ELR (cell line): ENCODE data around the gene ABCD4.

Experiments
- DNase-seq: peaks from one replicate; pipeline ENCODE4 v3.0.0-alpha.2; 2015; ENCODE audit warnings: low read depth

ABCD4 gene

DNA sequence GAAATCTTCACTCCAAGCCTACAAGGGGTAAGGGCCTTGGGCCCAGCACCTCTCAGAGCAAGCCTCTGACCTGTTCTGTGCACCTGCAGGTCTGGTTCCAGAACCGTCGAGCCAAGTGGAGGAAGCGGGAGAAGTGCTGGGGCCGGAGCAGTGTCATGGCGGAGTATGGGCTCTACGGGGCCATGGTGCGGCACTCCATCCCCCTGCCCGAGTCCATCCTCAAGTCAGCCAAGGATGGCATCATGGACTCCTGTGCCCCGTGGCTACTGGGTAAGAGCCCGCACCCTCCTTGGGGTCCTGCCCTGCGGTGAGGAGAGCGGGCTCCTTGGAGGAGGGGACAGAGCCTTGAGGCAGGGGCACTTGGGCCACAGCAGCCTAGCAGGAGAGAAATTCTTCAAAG is 43.2 kb downstream of the ABCD4 start:
- no peak for DNase-seq

DNA sequence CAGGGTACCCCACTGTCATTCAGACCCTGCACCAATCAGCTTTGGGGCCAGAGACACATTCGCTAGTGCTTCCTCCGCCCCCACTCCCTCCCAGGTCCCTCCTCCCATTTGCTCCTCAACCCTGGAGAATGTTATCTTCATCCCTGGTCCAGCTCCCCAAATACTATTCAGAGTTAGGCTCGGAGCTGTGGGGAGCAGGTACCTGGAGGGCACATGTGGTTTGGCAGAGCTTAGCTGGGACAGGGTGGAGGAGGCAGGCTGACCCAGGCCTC is 44.0 kb downstream of the ABCD4 start:
- no peak for DNase-seq

DNA sequence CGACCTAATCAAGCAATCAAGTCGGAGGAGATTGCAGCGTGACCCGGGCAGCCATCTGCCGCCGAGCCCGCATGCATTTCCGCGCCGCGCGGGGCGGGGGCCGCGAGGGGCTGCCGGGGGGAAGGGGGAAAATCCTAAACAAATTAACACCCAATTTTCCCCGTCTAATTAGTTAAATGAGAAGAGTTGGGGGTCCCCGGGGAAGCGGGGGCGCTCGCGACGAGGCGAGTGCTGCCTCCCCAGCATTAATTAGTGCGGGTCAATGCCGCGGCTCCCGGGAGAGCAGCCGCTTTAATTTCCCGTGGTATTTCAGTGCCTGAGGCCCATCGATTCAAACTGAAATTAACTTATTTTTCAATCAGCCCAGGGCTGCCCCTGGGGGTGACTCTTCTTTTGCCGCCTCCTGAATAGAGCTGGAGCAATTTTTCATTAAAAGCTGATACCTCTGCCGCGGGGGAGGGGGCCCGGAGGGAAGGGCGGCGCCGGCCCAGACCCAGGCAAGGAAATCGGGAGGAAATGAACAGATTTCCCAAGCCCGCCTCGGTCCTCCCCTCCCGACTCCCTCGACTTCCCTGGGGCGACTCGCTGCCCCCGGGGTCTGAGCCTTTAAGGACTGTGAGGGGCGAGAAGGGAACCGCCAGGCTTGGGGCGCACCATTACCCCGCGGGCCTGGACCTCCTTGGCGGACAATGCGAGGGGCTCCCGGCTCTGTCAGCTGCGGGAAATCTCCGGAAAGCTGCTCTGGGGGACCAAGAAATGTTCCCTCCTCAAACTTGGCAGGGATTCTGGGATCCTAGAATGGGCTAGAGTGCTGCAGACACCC is 44.6 kb downstream of the ABCD4 start:
- peak; percentile 17 for DNase-seq

DNA sequence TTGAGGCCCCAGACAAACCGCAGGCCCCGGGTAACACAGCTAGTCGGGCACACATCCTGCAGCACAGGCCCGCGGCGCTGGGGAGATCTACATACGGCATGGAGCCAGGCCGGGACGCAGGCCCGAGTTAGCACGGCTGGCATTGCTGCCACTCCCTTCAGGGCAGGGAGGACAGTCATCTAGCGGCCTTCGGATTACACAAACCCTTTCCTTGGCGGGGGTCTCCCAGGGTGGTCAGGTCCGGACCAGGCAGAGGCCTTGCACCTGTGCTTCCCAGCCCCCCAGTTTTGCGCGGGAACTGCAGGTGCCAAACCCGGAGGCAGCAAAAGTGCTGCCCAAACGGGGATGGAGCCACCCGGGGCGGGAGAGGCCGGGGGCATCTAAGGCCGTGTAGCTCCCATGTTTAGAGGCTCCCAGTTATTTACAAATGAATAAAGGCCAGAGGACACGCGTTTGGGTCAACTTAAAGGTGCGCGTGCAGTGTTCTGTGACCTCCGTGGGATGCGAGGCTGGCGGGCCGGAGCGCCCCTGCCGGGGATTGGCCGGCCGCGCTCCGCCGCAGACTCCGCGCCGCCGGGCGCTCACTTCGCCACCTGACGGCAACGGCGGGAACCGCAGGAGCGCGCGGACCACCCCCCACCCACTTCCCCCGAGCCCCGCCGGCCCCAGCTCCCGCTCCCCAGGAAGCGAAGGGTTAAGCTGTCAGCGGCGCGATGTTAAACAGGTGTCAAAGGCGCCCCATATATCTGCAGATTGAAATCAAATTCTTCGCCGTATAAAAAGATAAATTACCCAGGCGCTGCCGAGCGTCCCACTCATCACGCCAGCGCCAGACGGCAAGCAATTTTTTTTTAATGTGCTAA is 45.4 kb downstream of the ABCD4 start:
- DNase-seq: peak; percentile 52

DNA sequence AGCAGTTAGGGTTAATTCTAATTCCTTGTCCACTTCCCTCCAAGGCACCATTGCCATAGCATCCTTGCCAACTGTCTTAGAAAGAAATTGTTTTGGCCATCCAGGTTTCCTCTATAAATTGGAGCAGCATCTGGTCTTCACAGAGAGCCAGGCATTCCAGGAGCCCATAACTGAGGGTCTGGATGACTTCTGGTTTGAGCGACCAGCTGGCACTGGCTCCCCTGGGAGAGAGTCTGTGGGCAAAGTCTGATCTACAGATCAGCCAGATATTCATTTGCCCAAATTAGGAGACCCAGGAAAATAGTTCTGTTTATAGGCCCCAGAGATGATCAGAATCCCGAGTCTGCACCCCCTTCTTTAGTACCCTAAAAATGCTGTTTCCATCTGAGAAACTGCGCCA is 47.5 kb downstream of the ABCD4 start:
- no peak for DNase-seq

DNA sequence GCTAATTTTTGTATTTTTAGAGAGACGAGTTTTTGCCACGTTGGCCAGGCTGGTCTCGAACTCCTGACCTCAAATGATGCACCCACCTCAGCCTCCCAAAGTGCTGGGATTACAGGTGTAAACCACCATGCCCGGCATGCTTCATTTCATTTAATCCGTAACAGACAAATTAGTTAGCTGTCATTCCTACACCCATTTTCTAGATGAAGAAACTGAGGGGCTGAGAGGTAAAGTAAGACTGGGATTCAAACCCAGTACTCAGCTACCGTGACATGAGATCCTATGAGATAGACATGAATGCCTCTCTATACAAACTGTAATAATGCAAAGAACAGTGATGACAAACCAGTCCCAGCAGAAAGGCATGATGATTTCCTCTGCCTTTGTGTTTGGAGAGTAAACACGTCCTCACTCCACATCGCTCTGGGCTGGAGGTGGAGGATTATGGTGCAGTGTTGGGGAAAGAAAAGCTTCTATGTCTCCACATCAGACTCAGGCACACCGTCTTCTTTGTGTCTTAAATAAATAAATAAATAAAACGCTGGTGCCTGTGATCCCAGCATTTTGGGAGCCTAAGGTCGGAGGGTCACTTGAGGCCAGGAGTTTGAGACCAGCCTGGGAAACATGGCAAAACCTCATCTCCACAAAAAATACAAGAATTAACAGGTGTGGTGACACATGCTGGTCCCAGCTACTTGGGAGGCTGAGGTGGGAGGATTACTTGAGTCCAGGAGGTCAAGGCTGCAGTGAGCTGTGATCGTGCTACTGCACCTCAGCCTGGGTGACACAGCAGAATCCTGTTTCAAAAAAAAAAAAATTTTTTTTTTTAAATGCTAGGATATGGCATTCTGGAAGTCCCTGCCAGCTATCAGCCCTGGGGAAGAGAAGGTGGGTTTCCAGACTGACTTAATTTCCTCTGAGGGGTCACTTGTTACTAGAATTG is 53.0 kb downstream of the ABCD4 start:
- no peak for DNase-seq

DNA sequence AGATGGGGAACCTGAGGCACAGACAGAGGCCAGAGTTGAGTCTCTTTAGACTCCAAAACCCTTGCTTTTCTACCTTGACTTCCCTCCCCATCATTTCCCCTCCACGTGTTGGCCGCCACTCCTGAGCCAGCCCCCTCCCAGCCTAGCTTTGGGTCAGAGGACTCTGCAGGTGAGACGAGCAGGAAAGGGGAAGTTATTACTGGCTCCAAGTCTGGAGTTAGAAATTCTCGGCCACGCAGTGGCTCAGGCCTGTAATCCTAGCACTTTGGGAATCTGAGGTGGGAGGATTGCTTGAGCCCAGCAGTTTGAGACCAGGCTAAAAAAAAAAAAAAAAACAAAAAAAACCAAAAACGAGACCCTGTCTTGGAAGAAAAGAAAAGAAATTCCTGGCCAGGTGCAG is 54.7 kb downstream of the ABCD4 start:
- no peak for DNase-seq

DNA sequence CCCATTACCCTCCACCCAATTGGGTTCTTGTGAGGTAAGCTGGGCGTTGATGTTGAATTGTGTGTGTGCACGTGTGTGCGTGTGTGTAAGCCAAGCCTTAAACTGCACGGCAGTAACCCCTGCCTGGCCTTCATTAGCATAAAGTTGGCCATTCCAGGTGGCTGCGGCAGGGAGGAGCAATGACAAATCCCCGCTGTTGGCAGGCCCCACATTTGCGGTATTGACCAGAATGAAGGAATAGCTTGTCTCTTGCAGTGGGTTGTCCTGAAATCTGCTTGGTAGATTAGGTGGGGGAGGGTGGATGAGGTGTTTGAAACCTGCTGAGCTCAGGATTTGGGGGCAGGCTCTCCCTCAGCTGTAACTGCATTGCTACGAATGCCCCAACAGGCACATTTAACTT is 56.2 kb downstream of the ABCD4 start:
- no peak for DNase-seq

DNA sequence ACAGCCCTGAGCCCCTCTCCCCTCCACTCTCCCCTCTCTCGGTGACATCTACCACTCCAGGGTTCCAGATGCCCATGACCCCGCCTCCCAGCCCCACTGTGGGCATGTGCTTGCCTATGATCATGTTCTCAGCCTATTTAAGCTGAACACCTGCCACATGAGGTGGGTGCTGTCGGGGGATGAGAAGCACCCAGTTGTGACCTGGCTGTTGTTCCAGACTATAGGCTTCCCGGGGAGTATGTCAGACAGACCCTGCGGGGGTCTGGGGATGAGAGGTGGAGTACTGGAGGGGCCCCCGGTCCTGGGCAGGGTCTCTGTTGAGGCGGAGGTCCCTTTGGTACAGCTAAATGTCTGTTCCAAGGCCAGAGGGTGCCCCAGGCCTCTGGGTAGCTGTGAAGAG is 57.4 kb downstream of the ABCD4 start:
- DNase-seq: no peak

DNA sequence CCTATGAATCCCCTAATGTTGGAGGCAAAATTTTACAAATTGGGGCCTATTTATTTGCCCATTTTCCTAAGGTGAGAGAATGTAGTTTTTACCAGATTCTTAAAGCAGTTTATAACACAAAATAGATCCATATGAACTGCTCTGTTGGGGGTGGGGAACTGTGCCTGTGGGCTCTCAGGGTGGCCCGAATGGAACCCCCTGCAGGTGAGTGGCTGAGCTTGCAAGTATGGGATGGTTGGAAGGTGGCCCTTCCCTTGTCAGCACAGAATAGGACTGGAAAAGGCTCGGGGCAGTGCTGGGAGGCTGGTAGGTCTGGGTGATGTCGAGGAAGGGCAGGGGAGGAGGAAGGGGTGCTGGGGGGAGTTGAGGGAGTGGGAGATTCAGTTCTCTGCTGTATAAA is 58.6 kb downstream of the ABCD4 start:
- no peak for DNase-seq

DNA sequence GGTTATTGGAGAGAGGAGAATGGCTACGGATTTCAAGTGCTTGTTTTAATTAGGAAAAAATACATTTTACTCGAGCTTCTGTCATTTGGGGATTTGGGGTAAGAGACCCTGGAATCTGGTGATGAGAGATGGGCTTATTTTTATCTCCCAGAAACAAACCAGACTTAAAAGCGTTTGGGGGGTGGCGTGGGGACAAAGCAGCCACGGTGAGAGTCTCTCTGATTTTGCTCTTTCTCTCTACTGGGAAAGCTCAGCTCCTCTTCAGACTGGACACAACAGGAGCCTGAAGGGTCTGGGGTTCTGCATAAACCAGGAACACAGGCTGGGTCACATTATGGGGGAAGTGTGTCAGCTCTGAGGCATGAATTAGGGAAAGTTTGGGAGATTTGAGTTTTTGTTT is 59.7 kb downstream of the ABCD4 start:
- no peak for DNase-seq

DNA sequence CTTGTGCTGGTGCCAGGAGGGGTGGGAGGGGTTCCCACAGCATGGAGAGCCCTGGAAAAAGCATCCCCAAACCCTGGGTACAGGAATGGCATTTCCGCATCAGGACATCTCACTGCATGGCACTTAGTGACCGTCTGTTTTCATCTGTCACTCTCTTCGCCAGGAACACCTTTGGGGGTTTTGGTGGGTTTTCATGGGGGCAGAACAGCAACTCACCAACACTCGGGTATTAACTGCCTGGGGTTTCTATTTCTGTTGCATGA is 60.0 kb downstream of the ABCD4 start:
- DNase-seq: no peak

DNA sequence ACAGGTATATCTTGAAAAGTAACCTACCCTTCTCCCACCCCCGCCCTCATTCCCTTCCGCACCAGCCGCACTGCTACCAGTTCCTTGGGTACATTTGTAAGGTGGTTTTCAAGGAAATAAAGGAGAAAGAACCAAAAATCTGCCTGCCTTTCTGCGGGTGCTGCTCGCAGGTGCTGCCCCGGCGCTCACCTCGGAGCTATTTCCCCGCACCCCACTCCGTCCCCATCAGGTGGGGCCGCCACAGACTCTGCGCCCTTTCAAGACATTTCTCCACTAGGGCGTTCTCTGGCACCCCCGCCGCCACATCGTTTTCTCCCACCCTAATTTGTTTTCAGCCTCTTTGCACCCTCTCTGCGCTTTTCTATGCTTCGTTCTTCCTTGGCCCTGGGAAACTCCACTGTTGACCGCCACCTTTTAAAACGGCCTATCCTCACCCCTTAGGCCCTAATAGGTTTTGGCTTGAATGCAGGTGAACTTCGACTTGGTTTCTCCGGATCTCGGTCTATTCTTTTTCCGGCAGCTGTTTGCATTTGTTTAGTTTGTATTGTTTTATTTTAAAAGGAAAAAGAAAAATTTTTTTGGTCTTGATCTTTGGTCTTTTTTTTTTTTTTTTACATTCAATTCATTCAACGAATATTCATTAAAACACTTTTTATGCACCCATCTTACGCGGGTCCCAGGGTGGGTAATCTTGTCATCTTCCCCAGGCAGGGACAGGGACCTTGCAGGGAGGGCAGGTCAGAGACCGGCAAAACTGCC is 60.5 kb downstream of the ABCD4 start:
- DNase-seq: no peak

DNA sequence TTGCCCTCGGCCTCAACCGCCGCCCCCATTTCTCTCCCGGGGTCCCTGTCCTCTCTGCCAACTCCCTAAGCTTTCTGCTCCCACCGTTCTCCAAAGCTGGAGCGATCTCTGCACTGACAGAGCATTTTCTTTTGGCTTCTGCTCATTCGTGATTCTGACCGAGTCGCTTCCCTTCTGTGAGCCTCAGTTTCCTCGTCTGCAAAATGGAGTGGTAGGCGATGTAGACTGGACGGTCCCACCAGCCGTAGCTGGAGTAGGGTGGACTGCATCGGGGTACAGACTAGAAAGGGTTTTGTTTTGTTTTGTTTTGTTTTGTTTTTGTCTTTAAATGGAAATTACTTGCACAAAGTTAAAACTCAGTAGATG is 61.1 kb downstream of the ABCD4 start:
- no peak for DNase-seq

DNA sequence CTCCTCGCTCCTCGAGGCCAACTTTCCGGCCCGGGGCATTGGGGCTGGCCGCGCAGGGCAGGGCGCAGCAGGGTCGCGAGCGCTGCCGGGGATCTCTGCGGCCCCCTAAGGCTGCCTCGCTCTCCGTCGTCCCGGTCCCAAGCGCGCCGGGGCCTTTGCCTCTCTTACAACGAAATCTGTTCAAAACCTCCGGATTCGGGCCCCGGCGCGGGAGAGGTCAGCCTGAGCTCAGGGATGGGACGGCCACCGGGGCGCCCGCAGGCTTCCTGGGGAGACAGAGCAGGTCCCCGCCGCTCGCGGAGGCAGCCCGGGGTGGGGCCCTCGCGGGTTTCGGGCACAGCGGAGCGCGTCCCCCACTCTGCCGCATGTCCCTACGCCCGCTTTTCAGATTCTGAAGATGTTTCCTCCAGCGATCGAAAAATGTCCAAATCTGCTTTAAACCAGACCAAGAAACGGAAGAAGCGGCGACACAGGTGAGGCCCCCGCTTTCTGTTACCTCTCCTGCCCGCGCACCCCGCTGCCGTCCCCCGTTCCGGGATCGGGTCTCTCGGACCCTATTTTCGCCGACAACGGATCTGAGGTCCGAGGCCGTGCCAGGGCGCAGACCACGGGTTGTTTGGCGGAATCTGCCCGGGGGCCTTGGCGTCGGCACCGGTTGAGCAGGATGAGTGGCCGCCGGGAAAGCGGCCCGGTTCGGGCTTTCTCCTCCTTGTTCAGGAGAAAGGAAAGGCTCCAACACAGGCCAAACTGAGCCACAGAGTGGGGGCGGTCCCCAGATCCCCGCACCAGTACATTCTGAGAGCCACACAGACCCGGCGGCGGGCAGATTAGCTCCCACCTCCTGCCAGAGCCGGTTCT is 61.7 kb downstream of the ABCD4 start:
- peak; percentile 18 for DNase-seq

DNA sequence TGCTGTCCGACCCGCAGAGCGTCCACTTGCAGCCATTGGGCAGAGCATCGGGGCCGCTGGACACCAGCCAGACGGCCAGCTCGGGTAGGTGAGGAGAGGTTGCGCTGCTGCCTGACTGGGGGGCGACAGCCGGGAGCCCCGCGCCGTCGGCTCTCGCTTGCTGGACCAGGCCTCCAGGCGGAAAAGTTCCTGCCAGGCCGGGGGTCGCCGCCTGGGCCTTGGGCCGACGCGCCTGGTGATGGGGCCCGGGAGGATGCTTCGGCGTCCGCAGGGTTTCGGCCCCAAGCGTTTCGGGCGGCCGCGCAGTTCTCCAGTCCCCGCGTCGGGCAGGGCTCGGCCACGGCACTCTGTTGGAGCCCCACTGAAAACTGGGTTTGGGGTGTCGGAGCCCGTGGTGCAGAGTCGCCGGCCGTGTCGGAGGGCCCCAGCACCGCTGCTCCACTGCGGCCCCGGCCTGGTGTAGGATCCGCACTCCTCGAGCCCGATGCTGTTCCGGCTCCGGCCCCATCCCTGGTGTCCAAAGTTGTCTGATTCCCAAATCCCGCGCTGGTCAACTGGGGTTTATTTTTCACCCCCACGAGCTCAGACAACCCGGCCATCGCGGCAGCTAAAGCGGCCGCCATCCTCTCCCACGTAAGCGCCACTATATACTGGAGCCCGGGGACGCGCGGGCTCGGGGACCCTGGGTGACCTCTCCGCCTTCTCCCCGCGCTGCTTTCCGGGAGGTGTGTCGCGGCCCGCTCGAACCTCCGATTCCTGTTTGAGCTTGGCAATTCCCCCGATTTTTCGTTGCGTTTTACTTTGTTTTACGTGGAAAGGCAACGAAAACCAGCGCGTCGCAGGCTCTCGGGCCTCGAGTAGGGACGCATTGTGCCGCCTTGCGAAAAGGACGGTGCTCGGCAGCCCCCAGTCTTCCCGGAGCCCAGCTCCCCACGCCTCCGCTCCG is 62.6 kb downstream of the ABCD4 start:
- no peak for DNase-seq

DNA sequence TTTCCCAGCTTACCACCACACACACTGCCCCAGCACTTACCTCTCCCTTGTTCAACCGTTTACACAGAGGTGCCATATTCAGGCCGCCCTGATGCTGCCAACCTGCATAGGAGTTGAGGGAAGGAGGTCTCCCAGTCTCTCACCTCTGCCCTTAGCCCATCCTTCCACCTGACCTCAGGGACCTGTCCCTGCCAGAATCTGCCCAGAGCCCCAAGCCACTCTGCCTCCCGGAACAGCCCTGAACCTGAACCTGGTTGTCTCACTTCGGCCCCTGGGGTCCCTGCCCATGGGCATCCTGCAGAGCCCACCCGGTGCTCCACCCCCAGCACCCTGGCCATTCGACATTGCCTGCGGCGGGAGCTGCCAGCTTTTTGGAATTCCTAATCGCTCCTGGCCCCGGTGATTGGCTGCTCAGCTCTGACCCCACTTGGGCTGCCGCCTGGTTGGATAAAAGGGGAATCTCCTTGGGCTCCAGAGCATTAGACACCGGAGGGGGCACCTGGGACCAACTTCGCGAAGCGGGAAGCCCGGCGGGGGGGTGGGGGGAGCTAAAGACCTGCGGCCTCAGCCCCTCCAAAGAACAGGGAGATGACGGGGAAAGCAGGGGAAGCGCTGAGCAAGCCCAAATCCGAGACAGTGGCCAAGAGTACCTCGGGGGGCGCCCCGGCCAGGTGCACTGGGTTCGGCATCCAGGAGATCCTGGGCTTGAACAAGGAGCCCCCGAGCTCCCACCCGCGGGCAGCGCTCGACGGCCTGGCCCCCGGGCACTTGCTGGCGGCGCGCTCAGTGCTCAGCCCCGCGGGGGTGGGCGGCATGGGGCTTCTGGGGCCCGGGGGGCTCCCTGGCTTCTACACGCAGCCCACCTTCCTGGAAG is 63.5 kb downstream of the ABCD4 start, which contains the start of gene VSX2:
VSX2 (plus strand) TSS at position 476 of the 874 bp plus-strand sequence; CDS start at position 589, 113 bp downstream.
- no peak for DNase-seq

DNA sequence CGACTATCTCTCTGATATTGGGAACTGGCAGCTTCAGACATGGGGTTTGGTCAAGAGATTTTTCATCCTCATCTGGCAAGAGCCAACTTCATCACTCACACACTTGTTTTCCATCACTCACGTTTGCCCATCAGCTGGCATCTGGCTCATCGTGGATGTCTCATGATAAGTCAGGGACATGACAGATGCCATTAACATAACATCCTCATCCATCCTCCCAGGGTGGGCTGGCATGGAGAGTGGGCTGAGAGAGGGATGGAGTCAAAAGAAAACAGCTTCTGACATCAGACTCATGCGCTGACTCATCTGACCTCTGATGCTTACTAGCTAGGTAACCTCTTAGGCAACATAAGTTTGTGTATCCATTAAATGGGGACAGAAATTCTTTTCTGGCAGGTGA is 65.3 kb downstream of the ABCD4 start:
- peak; percentile 23 for DNase-seq
